HFFc6 (cell line): Measurements from ENCODE around the gene XIRP2. TPM values are rescaled to one million over a fixed set of nuclear protein-coding genes. Genes with fewer than 3 reads are reported as not detected.

Experiments
- DNase-seq: peaks from one replicate; pipeline ENCODE4 v3.0.0-alpha.2; 2018
- H3K27ac Mint-ChIP-seq: 2 replicates; pipeline ENCODE4 v1.8.0; 2020; ENCODE audit warnings: mild to moderate bottlenecking, mixed read lengths
- H3K27me3 Mint-ChIP-seq: 2 replicates; pipeline ENCODE4 v1.8.0; 2021; ENCODE audit warnings: mild to moderate bottlenecking, moderate library complexity, mixed read lengths; ENCODE audit not compliant: insufficient read depth
- H3K36me3 Mint-ChIP-seq: 2 replicates; pipeline ENCODE4 v1.8.0; 2021; ENCODE audit warnings: low read depth, mixed read lengths
- H3K4me1 Mint-ChIP-seq: 2 replicates; pipeline ENCODE4 v1.8.0; 2020; ENCODE audit warnings: low read depth, mixed read lengths
- H3K4me3 Mint-ChIP-seq: 2 replicates; pipeline ENCODE4 v1.8.0; 2020; ENCODE audit warnings: mild to moderate bottlenecking, moderate library complexity, mixed read lengths
- H3K9me3 Mint-ChIP-seq: 2 replicates; pipeline ENCODE4 v1.8.0; 2020; ENCODE audit warnings: mild to moderate bottlenecking, mixed read lengths
- total RNA-seq, 6 experiments: library from RNA; stranded (reverse); fragmentation: NEBNext Ultra II Directional; extraction: Animal tissue kit (Norgen Biotek cat#: 25700); gene quantifications; 2 replicates in 1 of 6; 3 replicates in 5 of 6; pipeline ENCODE4 v1.2.3, GENCODE V29; 2021
- TF ChIP-seq, protein P1 (sequence below): fragments of 200-600 bp; sonication (generic); IDR thresholded peaks from 2 replicates; pipeline ENCODE4 v1.5.0; 2021; ENCODE audit warnings: antibody characterized with exemption, mild to moderate bottlenecking

XIRP2 gene
- total RNA-seq, 6 experiments from 2014 or later, result not detected

DNA sequence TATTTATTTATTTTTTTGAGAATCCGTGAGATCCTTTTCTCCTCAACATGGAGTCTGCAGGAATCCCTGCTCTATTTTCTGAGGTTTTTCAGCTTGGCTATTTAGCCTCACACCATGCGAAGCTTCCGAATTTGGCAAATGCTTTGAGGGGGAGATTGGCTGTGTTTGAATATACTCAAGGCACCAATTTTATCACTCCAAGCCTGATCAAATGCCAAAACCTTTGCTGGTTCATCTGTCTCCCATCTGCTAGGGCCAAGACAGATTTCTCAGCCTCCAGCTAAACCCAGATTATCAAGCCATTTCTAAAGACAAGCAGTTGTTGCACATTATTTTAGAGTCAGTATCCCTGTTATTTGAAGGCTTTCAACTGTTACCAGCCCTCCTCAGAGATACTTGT, 295.7 kb downstream of the XIRP2 start:
- TF ChIP-seq, protein P1, sequence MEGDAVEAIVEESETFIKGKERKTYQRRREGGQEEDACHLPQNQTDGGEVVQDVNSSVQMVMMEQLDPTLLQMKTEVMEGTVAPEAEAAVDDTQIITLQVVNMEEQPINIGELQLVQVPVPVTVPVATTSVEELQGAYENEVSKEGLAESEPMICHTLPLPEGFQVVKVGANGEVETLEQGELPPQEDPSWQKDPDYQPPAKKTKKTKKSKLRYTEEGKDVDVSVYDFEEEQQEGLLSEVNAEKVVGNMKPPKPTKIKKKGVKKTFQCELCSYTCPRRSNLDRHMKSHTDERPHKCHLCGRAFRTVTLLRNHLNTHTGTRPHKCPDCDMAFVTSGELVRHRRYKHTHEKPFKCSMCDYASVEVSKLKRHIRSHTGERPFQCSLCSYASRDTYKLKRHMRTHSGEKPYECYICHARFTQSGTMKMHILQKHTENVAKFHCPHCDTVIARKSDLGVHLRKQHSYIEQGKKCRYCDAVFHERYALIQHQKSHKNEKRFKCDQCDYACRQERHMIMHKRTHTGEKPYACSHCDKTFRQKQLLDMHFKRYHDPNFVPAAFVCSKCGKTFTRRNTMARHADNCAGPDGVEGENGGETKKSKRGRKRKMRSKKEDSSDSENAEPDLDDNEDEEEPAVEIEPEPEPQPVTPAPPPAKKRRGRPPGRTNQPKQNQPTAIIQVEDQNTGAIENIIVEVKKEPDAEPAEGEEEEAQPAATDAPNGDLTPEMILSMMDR, result no peak
- Mint-ChIP-seq H3K27me3 (no peaks in the 10 kb centered on the region; the same call in 1 of the 2 replicates), H3K36me3 (no peaks in the 10 kb centered on the region), H3K9me3 (no peaks in the 10 kb centered on the region), H3K4me1 (peaks cover 19% of the 10 kb centered on the region), H3K4me3 (no peak overlapping the region), H3K27ac (no peak overlapping the region)
- no peak for DNase-seq

DNA sequence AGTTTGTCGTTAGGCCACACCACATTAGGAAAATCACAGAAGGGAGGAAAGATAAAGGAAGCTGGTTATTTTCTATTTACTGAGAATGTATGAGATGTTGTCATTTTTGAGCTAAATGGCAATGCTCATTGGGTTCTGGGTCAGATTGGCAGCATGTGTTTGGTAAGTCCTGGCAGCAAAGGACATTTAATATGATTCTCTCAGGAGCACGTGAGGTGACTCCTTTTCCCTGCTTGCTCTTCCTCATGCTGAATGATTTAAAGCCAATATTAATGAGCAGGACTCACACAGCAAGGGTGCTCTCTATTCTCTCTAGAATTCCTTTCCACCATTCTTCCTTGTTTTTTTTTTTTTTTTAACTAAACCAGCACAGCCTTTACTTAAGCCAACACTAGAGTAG, 298.2 kb downstream of the XIRP2 start:
- Mint-ChIP-seq H3K27me3 (no peaks in the 10 kb centered on the region; the same call in 1 of the 2 replicates), H3K4me3 (no peak overlapping the region), H3K27ac (no peak overlapping the region), H3K9me3 (no peaks in the 10 kb centered on the region), H3K4me1 (peaks cover 21% of the 10 kb centered on the region), H3K36me3 (no peaks in the 10 kb centered on the region)
- TF ChIP-seq, protein P1, result no peak
- DNase-seq, result no peak

DNA sequence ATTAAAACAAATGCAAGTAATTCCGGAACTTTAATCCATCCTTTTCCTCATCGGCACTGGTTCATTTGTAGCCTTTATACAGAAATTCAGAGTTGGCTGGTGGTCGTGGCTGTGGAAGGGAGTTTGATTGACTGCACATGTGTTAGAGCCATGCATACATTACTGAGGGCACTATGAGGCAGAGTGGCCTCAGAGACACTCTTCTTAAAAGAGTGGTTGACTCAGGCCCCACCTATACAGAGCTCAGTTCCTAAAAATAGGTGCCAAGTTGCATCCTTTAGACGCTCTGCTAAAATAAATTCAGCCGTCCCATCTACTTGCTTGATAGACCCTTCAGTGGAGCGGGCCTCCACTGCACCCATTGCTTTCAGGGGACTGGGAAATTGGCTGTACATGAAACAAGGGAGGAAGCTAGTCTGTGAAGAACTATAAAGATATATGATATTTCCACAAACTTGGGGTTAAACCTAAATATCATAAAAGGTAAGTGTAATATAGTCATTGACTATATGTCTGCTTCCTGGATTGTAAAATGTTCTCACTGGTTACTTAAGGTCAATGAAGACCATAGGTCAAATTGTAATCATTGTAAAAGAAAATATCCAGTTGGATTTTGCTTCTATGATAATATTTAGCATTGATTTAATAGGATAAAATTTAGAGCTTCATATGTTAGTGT, 298.9 kb downstream of the XIRP2 start:
- H3K27me3 Mint-ChIP-seq, result no peaks in the 10 kb centered on the region; the same call in 1 of the 2 replicates
- H3K4me3 Mint-ChIP-seq, result no peak overlapping the region
- no peak overlapping the region for H3K27ac Mint-ChIP-seq
- H3K36me3 Mint-ChIP-seq, result no peaks in the 10 kb centered on the region
- TF ChIP-seq, protein P1, result no peak
- DNase-seq, result no peak
- peaks cover 24% of the 10 kb centered on the region for H3K4me1 Mint-ChIP-seq
- no peaks in the 10 kb centered on the region for H3K9me3 Mint-ChIP-seq

DNA sequence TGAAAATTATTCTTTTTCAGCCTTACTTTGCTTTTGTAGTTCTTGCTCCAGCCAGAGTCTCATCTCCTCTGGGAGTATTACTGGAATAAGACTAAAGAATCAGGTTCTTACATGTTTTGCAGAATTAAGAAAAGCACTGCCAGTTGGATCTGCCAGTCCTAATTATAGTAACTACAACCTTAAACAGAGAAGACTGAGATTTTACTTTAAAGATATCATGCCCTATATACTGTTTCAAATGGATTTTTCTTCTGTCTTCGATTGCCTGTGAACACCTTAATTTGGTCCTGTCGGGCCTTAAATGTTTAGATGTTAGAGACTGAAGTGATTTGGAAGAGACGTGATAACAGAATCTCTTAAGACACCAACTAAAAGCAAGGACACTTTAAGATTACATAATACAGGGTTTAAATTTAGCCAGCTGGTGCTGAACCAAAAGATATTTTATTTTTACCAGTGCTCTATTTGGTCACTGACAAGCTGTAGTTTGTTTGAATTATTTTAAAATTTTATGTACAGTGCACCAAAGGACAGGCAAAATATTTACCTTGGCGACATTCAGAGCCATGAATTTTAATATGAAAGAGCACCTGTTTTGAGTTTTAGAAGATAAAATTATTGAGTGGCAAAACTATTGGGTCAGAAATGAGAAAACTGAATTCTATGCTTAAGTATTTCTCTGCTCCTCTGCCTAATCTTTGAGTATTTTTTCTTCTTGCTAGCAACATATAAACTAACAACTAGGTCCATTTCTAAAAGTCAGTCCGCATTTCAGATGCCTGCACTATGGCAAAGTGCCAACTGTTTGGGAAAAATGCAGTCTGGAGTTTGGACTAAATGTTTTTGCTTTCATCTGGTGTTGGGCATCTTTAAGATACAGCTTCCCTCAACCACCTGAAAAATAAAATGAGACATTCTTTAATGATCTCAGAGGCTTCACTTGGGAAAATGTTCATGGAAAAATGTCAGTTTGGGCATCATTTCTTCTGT, 300.0 kb downstream of the XIRP2 start:
- TF ChIP-seq, protein P1, result no peak
- DNase-seq, result no peak
- no peak overlapping the region for H3K27ac Mint-ChIP-seq

DNA sequence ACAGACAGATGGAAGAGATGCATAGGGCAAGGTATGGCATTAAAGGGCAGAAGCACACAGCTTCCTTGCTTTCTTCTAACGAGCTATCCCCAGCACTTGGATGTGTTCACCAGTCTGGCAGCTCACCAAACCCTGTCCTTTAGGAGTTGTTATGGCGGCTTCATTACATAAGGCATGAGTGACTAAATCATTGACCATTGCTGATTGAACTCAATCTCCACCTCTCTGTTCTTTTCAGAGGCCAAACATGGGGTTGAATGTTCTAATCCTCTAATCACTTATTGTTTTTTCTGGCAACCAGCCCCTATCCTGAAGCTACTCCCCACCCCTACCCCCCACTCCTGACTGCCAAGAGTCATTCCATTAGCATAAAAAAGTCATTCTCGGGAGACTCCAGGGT, 301.8 kb downstream of the XIRP2 start:
- Mint-ChIP-seq H3K4me3 (no peak overlapping the region), H3K4me1 (peaks cover 38% of the 10 kb centered on the region), H3K9me3 (no peaks in the 10 kb centered on the region), H3K27ac (peak overlapping the region; percentile 60), H3K27me3 (no peaks in the 10 kb centered on the region; the same call in 1 of the 2 replicates), H3K36me3 (no peaks in the 10 kb centered on the region)
- TF ChIP-seq, protein P1, result no peak
- DNase-seq, result peak; percentile 50

More for the DNA sequence above, 300.0 kb downstream of the XIRP2 start:
- Mint-ChIP-seq H3K9me3 (no peaks in the 10 kb centered on the region), H3K36me3 (no peaks in the 10 kb centered on the region), H3K4me1 (peaks cover 35% of the 10 kb centered on the region), H3K27me3 (no peaks in the 10 kb centered on the region; the same call in 1 of the 2 replicates), H3K4me3 (no peak overlapping the region)
